Measurements from ENCODE around the gene ZNF397.

The ZNF397 gene

GRCh38 chr18:35227254-35227653 lies 13.6 kb upstream of the ZNF397 start:
- no peak for DNase-seq (ENCODE audit: low read depth)
- no peak for TF ChIP-seq CTCF (IDR thresholded peaks at IDR 0.05; ENCODE audit: low read depth, low read length, missing control alignments)
- H3K4me3 ChIP-seq (ENCODE audit: low read depth, low read length), result no peak overlapping the region
- in situ Hi-C loops (cut with HindIII; ENCODE audit: low sequenced_read_pairs), result no loop called here

- H3K4me3 ChIP-seq (ENCODE audit: low read depth, low read length), result peak overlapping the region; percentile 14
- in situ Hi-C loops (cut with HindIII; ENCODE audit: low sequenced_read_pairs), result no loop called here
- peak; percentile 40 for DNase-seq (ENCODE audit: low read depth)
- peak; percentile 93 for TF ChIP-seq CTCF (IDR thresholded peaks at IDR 0.05; ENCODE audit: low read depth, low read length, missing control alignments)
These were observed 9.8 kb upstream of the ZNF397 start for GRCh38 chr18:35231052-35231451.

- DNase-seq (ENCODE audit: low read depth), result no peak
- in situ Hi-C loops (cut with HindIII; ENCODE audit: low sequenced_read_pairs), result no loop called here
- no peak for TF ChIP-seq CTCF (IDR thresholded peaks at IDR 0.05; ENCODE audit: low read depth, low read length, missing control alignments)
These were observed 4.1 kb upstream of the ZNF397 start for GRCh38 chr18:35236571-35237363.

GRCh38 chr18:35239314-35239713 lies 1.5 kb upstream of the ZNF397 start:
- TF ChIP-seq CTCF (IDR thresholded peaks at IDR 0.05; ENCODE audit: low read depth, low read length, missing control alignments), result no peak
- in situ Hi-C loops (cut with HindIII; ENCODE audit: low sequenced_read_pairs), result no loop called here
- DNase-seq (ENCODE audit: low read depth), result no peak
- H3K4me3 ChIP-seq (ENCODE audit: low read depth, low read length), result no peak overlapping the region

More at GRCh38 chr18:35236571-35237363, 4.1 kb upstream of the ZNF397 start:
- H3K4me3 ChIP-seq (ENCODE audit: low read depth, low read length), result no peak overlapping the region

GRCh38 chr18:35241448-35241804 lies 592 bp downstream of the ZNF397 start:
- in situ Hi-C loops (cut with HindIII; ENCODE audit: low sequenced_read_pairs), result no loop called here
- DNase-seq (ENCODE audit: low read depth), result no peak
- peak overlapping the region; percentile 65 for H3K4me3 ChIP-seq (ENCODE audit: low read depth, low read length)
- no peak for TF ChIP-seq CTCF (IDR thresholded peaks at IDR 0.05; ENCODE audit: low read depth, low read length, missing control alignments)

- no peak for DNase-seq (ENCODE audit: low read depth)
- no peak for TF ChIP-seq CTCF (IDR thresholded peaks at IDR 0.05; ENCODE audit: low read depth, low read length, missing control alignments)
- in situ Hi-C loops (cut with HindIII; ENCODE audit: low sequenced_read_pairs), result no loop called here
- H3K4me3 ChIP-seq (ENCODE audit: low read depth, low read length), result no peak overlapping the region
These were observed 1.6 kb downstream of the ZNF397 start for GRCh38 chr18:35242426-35242825.
